Fibroblast of mammary gland (primary cell): ENCODE data around the gene RTF2.
A peak's percentile ranks its signal among the peaks of the same experiment; 100 is the strongest.

ENCODE experiments used
- DNase-seq: peaks from one replicate; pipeline ENCODE4 v3.0.0-alpha.2; 2010; ENCODE audit warnings: low read depth
- H3K4me3 ChIP-seq: 2 replicates; pipeline ENCODE4 v1.5.1; 2011; ENCODE audit warnings: low read depth, mild to moderate bottlenecking, low read length, moderate library complexity; ENCODE audit not compliant: control insufficient read depth
- CTCF ChIP-seq: conservative IDR thresholded peaks from 2 replicates; pipeline ENCODE4 v1.5.1; 2011; ENCODE audit warnings: low read depth, low read length, inconsistent platforms; ENCODE audit not compliant: control insufficient read depth, insufficient read depth

RTF2 gene

GRCh38 chr20:56429502-56429901 lies 38.9 kb upstream of the RTF2 start:
- peak; percentile 73 for DNase-seq
- TF ChIP-seq CTCF = no peak
- H3K4me3 ChIP-seq = no peak overlapping the region

- H3K4me3 ChIP-seq = no peak overlapping the region
- no peak for TF ChIP-seq CTCF
- no peak for DNase-seq
These were observed 38.5 kb upstream of the RTF2 start for GRCh38 chr20:56429941-56430340.

- no peak overlapping the region for H3K4me3 ChIP-seq
- no peak for DNase-seq
- no peak for TF ChIP-seq CTCF
These were observed 38.0 kb upstream of the RTF2 start for GRCh38 chr20:56430461-56430860.

- TF ChIP-seq CTCF = no peak
- no peak overlapping the region for H3K4me3 ChIP-seq
- no peak for DNase-seq
These were observed 37.5 kb upstream of the RTF2 start for GRCh38 chr20:56430957-56431356.

GRCh38 chr20:56431471-56431870 lies 37.0 kb upstream of the RTF2 start:
- TF ChIP-seq CTCF = no peak
- no peak for DNase-seq
- H3K4me3 ChIP-seq = no peak overlapping the region

GRCh38 chr20:56433221-56433879 lies 35.1 kb upstream of the RTF2 start:
- no peak for TF ChIP-seq CTCF
- peak; percentile 22 for DNase-seq
- no peak overlapping the region for H3K4me3 ChIP-seq

- DNase-seq = peak; percentile 79
- TF ChIP-seq CTCF = no peak
- no peak overlapping the region for H3K4me3 ChIP-seq
These were observed 34.6 kb upstream of the RTF2 start for GRCh38 chr20:56433880-56434255.
